GM20431 (cell line): Measurements from ENCODE around the gene USP6.
"Not testable (repeated sequence)": the region's sequence is repeated elsewhere in the genome, so short reads cannot be mapped to it uniquely, and the experiment has no call there.

Source experiments
- in situ Hi-C: fragments of 300-500 bp; cut with MseI, MboI; formaldehyde crosslinking; loops from one replicate; pipeline ENCODE4 v1.15.0; 2020; ENCODE audit warnings: low sequenced_read_pairs; ENCODE audit not compliant: unreplicated experiment

USP6 gene

GRCh38 chr17:5121186-5121841 is 5.5 kb downstream of the USP6 start:
- in situ Hi-C loops = no loop called here

GRCh38 chr17:5122056-5122455 is 6.2 kb downstream of the USP6 start:
- in situ Hi-C loops = not testable (repeated sequence)

GRCh38 chr17:5122586-5123342 is 6.9 kb downstream of the USP6 start:
- in situ Hi-C loops = no loop called here

GRCh38 chr17:5123343-5124124 is 7.7 kb downstream of the USP6 start:
- in situ Hi-C loops = no loop called here

GRCh38 chr17:5124125-5124760 is 8.4 kb downstream of the USP6 start:
- in situ Hi-C loops = not testable (repeated sequence)

- in situ Hi-C loops = not testable (repeated sequence)
These were observed 9.1 kb downstream of the USP6 start for GRCh38 chr17:5124896-5125295.

GRCh38 chr17:5126719-5127488 is 11.1 kb downstream of the USP6 start:
- in situ Hi-C loops = no loop called here

GRCh38 chr17:5127910-5128309 is 12.1 kb downstream of the USP6 start:
- in situ Hi-C loops = no loop called here

- in situ Hi-C loops = not testable (repeated sequence)
These were observed 12.6 kb downstream of the USP6 start for GRCh38 chr17:5128387-5128786.

GRCh38 chr17:5128905-5129535 is 13.2 kb downstream of the USP6 start:
- in situ Hi-C loops = no loop called here

GRCh38 chr17:5129770-5130169 is 13.9 kb downstream of the USP6 start:
- in situ Hi-C loops = not testable (repeated sequence)

GRCh38 chr17:5130261-5130660 is 14.4 kb downstream of the USP6 start:
- in situ Hi-C loops = not testable (repeated sequence)

GRCh38 chr17:5130687-5131086 is 14.9 kb downstream of the USP6 start:
- in situ Hi-C loops = not testable (repeated sequence)

GRCh38 chr17:5131146-5131715 is 15.4 kb downstream of the USP6 start:
- in situ Hi-C loops = no loop called here

- in situ Hi-C loops = not testable (repeated sequence)
These were observed 16.1 kb downstream of the USP6 start for GRCh38 chr17:5131799-5132502.

GRCh38 chr17:5132503-5133225 is 16.8 kb downstream of the USP6 start:
- in situ Hi-C loops = not testable (repeated sequence)

- in situ Hi-C loops = no loop called here
These were observed 17.5 kb downstream of the USP6 start for GRCh38 chr17:5133311-5133710.

GRCh38 chr17:5133961-5134360 is 18.1 kb downstream of the USP6 start:
- in situ Hi-C loops = not testable (repeated sequence)
